Stimulated activated CD4-positive, alpha-beta T cell treated with anti-CD3 and anti-CD28 coated beads, Interleukin-4, amount 100 ng/mL, for 24 hours (primary cell): ENCODE results near the gene ZNF248.

Experiments used
- DNase-seq: peaks from one replicate; pipeline ENCODE4 v3.0.0-alpha.2; 2020

Gene ZNF248

GRCh38 chr10:37737336-37737735 is 120.1 kb downstream of the ZNF248 start:
- no peak for DNase-seq

DNA sequence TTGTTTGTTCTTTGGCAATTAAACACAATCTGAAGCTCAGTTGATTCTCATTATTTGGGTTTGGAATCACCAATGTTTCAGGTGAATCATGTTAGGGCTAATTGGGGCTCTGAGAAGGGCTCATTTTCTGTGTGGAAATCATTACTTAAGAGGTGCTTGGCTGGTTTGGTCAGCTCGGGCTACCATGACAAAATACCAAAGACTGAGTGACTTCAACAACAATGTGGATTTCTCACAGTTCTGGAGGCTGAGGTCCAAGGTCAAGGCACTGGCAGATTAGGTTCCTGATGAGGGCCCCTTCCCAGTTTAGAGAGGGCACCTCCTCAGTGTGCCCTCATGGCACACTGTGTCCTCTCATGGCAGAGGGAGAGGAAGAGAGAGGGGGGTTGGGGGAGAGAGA is 121.3 kb downstream of the ZNF248 start:
- no peak for DNase-seq

GRCh38 chr10:37734971-37735370 is 122.4 kb downstream of the ZNF248 start:
- DNase-seq = no peak
